GM19395 (cell line): ENCODE results near the gene SMYD3.

Experiments
- ATAC-seq: cut with Tn5 transposase; IDR thresholded peaks from one replicate; pipeline ENCODE4 v1.9.1; 2021; ENCODE audit warnings: mild to moderate bottlenecking, moderate library complexity; ENCODE audit not compliant: unreplicated experiment

Gene SMYD3

DNA sequence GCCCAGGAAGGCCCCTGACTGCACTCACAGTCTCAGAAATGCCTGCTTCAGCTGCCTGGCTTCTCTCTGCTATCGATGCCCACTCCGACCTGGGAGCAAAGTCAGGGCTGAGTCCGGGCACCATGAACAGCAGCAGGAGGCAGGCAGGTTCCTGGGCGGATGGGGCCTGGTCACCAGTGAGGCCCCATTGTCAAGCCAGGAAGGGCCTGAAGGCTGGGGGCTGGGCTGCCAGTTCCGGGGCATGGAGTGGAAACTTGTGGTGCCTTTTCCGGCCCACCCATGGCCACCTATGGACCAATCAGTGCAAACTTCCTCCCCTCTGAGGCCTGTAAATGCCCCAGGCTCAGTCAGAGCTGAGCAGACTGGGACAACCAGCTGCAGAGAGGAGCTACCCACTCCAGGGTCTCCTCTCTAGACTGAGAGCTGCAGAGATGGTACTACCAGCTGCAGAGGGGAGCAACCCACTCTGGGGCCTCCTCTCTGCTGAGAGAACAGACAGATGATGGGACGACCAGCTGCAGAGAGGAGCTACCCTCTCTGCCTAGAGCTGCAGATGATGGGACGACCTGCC lies 286.5 kb downstream of the SMYD3 start:
- ATAC-seq, result no peak

DNA sequence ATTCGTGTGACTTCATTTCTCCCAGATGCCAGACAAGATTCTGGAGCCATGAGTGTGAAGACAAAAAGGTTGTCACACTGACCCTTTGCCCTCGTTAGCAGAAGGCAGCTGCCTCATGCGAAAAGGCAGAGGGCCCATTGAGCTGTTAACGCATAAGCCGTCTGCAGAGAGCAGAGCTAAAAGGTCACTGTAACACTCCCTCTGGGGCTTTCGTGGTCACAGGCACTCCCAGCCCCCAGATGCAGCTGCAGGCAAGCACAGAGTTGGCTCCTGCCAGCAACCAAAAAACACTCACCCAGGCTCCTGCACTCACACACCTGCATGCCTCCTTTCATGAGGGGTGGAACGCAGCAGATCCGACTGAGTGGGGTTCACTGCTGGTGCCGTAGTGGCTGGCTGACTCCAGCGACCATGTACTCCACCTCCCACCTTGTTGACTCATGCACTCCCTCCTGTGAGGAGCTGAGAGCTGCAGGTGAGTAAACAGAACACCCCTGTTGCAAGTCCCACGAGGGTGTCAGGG lies 287.5 kb downstream of the SMYD3 start:
- ATAC-seq, result no peak

DNA sequence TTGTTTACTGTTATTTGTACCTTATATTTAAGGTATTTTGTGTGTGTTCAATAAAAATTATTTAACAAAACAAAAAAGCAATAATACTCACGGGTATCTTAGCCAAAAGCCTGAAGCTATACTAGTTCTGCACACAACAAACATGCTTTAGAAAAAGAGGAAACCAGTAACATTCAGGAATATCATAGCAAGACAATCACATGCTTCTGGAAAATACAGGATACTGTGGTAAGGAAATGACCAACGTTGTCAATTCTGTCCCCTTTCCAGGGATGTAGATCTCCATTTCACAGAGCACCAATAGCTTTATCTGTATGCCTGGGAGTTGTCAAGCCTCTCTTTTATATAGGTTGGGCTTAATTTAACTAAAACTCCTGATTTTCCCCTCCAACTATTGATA lies 288.4 kb downstream of the SMYD3 start:
- no peak for ATAC-seq

DNA sequence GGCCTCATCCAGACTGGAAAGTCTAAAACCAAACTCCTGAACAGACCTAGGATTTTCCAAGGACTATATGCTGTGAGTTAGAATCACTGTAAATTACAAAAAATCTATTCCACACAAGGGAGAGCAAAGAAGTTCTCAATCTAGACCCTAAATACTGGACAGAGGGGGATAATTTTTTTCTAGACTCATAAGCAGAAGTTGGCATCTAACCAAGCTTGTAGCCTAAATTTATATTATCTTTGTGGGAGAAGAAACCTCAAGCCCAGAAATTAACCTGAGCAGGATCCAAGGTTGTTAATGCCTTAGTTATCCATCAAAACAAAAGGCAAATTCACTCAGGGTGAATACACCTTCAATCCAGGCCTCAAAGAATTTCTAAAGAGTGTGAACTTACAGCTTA lies 290.2 kb downstream of the SMYD3 start:
- ATAC-seq, result no peak

DNA sequence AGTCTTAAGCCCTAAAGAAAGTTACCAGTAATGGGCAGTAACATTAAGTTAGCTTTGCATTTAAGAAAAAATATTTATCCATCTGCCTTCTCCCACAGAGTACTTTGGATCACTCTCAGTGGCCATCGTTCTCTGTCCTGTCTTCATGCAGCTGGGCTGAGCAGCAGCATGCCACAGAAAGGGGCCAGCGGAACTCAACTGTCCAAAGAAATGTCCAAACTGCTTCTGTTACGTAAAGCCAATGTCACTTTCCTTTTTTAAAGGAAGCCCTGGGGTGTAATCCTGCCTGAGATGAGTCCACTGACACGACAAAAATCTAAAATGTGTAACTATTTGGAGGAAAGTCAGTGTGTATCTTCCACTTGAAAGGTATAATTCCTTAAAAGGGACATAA lies 291.6 kb downstream of the SMYD3 start:
- ATAC-seq, result no peak

DNA sequence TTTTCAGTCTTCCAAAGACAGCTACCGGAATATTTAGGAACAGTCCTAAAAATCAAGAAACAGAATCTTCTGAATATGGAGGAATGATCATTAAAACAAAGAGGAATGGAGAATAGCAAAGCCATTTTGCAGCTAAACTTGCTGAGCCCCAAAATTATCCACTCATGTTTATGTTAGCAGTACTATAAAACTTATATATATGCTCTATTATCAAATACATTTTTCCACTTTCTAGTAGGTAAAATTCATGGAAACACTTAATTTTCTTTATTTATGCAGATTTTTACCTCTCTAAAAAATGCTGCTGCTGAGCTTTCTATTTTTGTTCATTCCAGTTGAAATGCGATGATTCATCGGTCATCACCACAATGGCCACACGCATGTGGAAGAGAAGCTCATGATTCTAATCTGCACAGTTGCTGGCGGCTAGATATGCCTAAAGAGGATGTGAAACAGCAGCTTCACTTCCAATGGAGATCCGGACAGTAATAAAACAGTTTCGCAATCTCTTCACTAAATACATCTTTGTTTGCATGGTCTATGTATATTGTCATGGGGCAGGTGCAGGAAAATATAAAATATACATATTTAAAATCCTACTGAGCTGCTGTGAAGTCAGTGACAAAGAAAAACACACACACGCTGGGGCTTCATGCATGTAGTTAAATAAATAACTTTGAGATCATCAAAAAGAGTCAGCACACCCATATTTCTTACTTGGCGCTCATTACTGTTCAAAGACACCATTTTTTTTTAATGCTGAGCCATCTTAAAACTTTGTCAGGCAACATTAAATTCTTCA lies 292.2 kb downstream of the SMYD3 start:
- peak; percentile 99 for ATAC-seq

DNA sequence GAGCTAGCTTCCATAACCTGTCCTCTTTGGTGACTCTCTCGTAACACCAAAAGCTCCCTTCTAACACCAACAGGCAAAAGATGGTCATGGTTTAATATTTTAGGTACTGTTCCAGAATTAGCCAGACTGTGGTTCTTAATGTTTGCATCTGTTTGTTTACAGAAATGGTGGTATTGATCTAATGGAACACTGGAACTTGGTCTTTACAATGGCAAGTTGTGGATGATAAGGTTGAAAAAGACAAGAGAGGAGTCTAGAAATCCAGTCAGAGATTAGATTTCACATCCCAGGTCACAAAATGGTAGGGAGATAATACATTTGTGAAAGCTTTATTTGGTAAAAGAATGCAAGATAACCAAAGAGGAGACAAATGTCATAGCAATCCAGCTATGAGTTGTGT lies 293.1 kb downstream of the SMYD3 start:
- ATAC-seq, result no peak

DNA sequence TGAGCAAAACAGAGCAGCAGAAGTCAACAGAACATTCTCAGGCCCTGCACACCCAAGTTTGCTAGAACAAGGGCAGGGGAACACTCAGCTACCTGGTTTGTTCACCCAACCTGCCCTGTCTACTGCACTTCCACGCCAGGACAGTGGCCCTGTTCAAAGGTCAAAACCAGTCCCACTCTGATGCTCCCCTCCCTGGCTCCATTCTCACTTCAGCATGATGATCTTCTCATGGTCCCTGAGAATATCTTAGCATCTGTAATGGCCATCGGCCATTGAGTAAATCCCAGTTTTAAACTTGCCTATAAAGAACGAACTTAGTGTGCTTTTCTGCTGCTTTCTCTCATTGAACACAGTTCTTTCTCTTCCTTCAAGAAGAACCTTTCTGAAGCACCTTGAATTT lies 293.6 kb downstream of the SMYD3 start:
- ATAC-seq, result no peak

DNA sequence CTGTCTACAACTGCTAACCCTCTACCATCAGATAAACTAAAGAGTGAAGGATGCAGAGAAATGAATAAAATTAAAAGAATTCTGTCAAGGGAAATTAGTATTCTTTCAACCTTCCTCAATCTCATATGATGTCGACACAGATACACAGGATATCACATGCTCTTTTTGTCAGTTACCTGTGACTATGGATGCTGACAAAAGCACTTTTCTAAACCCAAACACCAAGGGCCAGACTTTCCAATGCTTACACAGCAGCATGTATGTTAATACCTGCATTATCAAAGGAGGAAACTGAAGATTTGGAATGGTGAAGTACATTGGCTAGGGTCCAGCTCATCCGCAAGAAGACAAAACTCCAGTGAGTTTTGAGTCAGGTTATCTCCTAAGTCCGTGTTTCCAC lies 294.0 kb downstream of the SMYD3 start:
- ATAC-seq, result no peak

DNA sequence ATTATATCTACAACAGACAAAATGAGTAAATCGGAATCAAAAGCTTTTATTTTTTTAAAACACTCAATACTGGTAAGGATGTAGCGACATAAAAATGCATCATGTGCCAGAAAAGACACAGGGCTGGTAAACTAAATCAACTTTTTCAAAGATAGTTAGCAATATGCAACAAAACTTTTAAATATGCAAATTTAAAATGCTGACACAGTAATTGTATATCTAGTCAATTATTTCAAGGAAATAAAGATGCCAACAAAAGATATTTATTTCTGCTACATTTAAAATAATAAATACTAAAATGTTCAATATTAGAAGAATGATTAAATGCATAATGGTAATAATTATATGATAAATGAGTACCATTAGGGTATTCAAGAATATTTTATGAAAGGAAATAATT lies 295.1 kb downstream of the SMYD3 start:
- no peak for ATAC-seq

DNA sequence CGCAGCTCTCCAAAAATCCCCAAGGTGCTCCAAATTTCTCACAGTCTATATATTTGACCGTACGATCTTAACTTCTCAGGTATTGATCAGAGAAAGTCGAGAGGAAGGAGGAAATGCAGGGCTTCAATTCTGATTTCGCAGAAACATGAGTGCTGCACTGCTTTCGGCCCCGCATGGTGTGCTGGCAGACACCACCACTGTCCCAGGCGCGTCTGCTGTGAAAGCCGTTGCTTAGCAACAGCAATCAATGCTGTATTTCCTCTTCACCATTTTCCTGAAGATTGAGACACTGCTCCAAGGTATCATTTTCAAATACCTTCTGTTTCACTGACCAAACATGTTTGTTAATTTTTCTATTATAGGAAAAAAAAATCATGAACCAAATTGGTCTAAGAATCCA lies 296.3 kb downstream of the SMYD3 start:
- no peak for ATAC-seq

DNA sequence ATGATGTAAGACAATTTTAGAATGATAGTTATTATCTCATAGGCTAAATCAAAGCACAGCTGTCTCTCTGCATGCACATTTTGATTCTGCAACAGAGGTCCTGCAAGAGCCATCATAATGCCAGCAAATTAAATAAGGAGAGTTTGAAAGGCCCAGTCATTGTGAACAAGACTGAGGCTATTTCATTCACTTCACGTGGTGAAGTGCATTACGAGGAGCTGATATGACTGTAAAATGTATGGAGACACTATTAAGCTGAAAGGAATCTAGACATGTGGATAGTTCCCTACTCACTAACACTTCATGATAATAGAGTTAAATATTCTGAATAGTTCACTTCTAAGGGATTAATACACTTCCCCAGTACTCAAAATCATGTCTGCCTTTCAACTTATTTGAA lies 299.0 kb downstream of the SMYD3 start:
- no peak for ATAC-seq

DNA sequence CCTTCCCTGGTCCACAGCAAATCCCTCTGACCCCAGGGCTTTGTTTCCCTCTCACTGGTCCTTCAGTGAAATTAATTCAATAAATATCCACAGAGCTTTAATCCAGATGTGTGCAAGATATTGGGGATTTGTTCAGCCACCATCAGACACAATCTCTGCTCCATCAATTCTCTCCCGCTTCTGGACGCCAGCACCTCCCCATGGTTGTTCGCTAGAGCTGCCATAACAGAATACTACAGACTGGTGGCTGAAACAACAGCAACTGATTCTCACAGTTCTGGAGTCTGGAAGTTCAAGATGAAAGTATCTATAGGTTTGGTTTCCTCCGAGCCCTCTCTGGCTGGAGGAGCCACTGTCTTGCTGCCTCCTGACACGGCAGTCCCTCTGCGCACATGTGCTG lies 303.9 kb downstream of the SMYD3 start:
- ATAC-seq, result no peak

DNA sequence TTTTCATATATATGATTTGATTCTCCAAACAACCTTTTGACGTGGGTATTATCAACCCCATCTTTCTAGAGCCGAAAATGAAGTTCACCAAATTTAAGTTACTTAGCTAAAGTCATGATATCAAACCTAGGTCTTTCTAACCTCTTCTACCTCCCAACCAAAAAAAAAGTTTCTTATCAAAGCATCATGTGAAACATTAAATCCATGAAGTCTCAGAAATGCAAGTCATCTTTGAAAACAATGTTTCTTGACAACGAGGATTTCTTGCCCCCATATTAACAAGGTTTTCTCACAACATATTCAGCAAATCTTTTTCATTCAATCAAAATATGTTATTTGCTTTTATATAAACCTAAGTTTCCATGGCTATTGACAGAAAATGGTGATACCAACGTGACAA lies 306.3 kb downstream of the SMYD3 start:
- no peak for ATAC-seq

DNA sequence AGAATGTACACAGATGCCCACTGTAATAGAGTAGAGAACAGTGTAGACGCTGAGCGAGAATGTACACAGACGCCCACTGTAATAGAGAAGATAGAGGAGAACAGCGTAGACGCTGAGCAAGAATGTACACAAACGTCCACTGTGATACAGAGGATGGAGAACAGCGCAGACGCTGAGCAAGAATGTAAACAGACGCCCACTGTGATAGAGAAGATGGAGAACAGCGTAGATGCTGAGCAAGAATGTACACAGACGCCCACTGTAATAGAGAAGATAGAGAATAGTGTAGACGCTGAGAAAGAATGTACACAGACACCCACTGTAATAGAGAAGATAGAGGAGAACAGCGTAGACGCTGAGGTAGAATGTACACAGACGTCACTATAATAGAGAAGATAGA lies 306.9 kb downstream of the SMYD3 start:
- no peak for ATAC-seq

DNA sequence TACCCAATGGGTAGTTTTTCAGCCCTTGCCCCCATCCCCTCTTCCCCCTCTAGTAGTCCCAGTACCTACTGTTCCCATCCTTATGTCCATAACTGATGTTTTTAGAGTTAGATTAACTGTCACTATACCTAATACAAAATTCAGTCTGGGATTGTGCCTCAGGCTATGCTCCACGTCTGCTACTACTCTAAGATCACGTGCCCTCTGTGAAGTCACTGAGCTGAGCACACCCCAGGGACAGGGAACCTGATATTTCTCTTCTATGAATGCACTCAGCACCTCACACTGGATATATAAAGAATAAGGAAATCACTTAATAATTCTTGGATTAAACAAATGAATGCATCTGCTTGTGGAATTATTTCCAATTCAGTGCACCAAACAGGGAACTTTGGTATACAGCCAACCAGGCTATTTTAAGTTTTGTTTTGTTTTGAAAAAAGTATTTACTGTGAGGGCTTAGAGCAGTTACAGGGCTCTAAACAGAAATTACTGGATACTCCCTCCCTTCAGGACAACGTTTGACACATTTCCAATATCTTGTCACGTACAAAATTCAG lies 307.9 kb downstream of the SMYD3 start:
- no peak for ATAC-seq

DNA sequence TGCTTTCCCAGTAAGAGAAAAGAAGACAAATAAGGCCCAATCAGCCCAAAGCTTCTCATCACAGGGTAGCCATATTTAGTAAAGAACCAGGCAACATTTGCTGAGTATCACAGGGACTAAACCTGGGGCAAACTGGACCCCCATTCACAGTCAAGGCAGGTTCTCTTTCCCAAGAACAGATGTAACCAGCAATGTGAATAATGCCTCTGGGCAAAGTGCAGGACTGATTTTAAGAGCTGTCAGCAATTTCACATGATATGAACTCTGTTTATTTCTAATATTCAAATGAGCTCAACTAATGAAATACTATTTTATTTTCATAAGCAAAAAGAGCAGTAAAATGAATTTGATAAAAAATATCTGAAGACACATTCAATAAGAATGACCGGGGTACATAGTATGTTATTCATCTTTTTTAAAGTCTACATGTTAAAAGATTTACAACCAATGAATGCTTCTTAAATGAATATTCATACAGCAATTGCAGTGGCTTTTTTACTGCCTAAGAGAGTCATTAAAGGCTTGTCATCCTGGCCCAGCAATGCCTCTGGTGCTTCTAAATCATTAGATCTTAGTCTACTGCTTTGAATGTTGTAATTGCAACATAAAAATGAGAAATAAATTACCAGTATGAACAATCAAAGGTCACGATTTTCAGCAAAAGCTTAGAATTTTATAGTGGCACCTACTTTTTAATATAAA lies 308.8 kb downstream of the SMYD3 start:
- no peak for ATAC-seq

DNA sequence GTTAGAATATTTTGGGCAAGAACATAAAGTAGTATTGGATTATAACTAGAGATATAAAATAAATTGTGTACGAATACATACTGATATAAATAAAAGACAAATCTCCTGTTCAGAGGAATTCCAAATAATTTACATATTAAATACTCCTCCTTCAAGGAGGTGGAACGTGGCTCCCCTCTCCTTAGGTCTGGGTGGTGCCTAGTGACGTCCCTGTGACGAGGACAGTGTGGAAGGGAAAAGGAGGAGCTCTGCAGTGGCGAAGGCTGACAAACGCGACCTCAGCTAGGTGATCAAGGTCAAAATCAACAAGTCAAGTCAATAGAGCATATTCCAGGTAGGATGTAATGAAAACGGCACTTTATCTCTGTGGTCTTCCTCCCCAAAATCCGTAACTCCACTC lies 310.0 kb downstream of the SMYD3 start:
- no peak for ATAC-seq

DNA sequence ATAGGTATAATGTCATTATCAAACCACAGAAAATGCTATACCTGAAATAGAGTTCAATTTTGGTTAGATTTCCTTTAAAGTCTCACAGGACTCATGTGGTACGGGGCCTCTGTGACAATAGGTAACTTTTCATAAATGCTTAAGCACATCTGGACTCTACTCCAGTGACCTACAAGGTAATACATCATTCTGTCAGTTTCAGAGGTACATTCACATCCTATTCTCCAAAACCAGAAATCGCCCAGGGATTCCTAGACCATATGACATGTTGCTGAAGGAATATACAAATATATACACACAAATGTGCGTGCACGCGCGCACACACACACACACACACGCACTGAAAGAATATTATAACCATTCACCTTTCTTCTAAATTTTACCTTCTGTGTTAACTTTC lies 311.8 kb downstream of the SMYD3 start:
- no peak for ATAC-seq

DNA sequence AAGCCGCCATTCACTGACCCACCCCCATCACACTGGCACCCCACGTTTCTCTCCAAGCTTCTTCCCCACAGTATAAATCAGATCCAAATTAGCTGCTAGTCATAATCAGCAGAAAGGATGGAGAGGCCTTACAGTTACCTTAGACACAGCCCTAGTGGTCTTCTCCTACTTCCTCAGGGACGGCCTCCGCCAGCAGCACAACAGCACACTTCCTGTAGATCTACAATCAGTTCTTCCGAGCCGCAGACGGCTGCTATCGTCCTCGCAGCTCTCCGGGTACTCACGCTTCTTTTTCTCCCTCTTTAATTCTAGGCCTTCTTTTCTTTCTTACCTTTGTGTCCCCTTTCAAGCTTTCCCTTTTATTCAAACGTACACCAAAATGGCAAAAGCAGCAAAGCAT lies 313.5 kb downstream of the SMYD3 start:
- ATAC-seq, result no peak

DNA sequence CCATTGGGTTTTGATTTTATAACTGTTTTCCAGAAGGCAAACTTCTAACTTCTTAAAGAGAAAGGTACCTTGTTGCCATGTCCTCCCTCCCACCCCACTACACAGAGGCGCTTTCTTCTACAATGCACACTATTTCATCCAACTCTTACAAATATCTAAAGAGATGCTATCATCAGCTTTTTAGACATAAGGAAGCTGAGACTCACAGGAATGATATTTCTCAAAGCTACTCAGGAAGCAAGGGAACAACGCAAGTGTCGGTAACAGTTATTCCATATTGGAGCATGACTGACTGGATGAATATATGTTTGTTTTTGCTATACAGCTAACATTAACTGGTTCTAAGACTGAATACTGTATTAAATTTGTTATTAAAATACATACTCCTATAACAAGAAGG lies 318.0 kb downstream of the SMYD3 start:
- no peak for ATAC-seq
